ENCODE data around the gene CYP26B1.
"Not testable (repeated sequence)": the region's sequence is repeated elsewhere in the genome, so short reads cannot be mapped to it uniquely, and the experiment has no call there.

CYP26B1 gene

DNA sequence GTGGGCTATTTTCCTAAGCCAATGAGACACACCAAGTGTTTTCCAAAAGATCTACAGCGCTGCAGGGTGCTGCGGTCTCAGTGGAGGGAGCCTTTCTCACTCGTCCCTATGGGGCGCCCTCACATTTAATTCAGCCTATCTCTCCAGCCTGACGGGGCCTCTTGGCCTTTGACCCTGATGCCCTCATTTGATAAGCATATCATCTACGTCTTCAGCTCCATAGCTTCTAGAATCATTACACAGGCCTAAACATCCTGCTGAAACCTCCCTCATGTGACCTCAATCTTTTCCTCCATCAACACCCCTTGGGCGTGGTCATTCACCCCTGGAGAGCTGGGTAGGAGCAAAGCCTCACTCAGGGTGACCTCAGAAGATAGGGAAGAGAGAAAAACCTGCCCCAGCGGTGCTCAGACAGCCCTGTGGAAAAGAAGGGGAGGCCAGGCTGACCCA is 57.4 kb downstream of the CYP26B1 start:
- Histone ChIP-seq H3K4me3 (ENCODE audit: low read length) (no peak overlapping the region), H3K9me3 (ENCODE audit: control insufficient read depth, low read length) (no peaks in the 10 kb centered on the region), H3K27me3 (ENCODE audit: control insufficient read depth, insufficient read depth, low read length) (no peaks in the 10 kb centered on the region), H3K4me1 (ENCODE audit: control insufficient read depth, insufficient read depth, low read length) (peaks cover 3% of the 10 kb centered on the region), H3K36me3 (ENCODE audit: control insufficient read depth, insufficient read depth, low read length) (no peaks in the 10 kb centered on the region), H3K9ac (ENCODE audit: low read length) (no peak overlapping the region)

DNA sequence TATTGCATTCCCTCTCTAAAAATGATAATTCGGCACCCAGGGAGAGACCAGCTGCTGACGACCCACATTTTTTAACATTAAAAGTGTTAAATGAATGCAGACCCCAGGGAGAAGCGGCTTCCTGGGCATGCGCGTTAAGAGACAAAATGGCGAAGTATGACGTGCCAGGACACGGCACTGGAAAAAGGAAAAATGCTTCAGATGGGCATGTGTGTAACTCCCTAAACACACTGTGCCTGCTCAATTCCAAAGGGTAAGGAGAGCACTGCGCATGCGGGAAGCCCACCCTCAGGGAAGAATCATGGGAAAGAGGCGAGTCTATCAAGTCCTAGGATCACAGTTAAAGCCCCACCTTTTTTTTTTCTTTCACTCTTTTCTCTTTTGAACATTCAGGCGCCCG is 58.1 kb downstream of the CYP26B1 start:
- Histone ChIP-seq H3K4me1 (ENCODE audit: control insufficient read depth, insufficient read depth, low read length) (peaks cover 3% of the 10 kb centered on the region), H3K4me3 (ENCODE audit: low read length) (no peak overlapping the region), H3K9ac (ENCODE audit: low read length) (no peak overlapping the region)

DNA sequence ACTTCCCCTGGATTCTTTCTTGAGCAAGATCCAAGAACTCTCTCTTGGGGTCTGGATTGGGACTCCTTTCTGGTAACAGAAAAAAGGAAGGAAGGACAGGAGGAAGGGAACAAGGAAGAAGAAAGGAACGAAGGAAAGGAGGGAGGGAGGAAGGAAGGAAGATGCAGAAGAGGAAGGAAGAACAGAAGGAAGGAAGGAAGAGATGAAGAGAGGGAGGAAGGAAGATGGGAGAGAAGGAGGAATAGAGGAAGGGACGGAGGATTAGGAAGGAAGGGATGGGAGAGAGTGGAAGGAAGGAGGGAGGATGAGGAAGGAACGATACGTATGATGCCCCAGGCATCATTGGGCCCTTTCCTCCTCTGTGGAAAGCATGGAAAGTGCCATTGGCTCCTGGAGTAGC is 58.6 kb downstream of the CYP26B1 start:
- Histone ChIP-seq H3K9me3 (ENCODE audit: control insufficient read depth, low read length) (no peaks in the 10 kb centered on the region), H3K36me3 (ENCODE audit: control insufficient read depth, insufficient read depth, low read length) (no peaks in the 10 kb centered on the region), H3K27me3 (ENCODE audit: control insufficient read depth, insufficient read depth, low read length) (no peaks in the 10 kb centered on the region), H3K9ac (ENCODE audit: low read length) (no peak overlapping the region), H3K4me1 (ENCODE audit: control insufficient read depth, insufficient read depth, low read length) (peaks cover 3% of the 10 kb centered on the region), H3K4me3 (ENCODE audit: low read length) (no peak overlapping the region)

More for the DNA sequence above, 58.1 kb downstream of the CYP26B1 start:
- H3K27me3 ChIP-seq (ENCODE audit: control insufficient read depth, insufficient read depth, low read length), result no peaks in the 10 kb centered on the region
- H3K36me3 ChIP-seq (ENCODE audit: control insufficient read depth, insufficient read depth, low read length), result no peaks in the 10 kb centered on the region
- no peaks in the 10 kb centered on the region for H3K9me3 ChIP-seq (ENCODE audit: control insufficient read depth, low read length)

DNA sequence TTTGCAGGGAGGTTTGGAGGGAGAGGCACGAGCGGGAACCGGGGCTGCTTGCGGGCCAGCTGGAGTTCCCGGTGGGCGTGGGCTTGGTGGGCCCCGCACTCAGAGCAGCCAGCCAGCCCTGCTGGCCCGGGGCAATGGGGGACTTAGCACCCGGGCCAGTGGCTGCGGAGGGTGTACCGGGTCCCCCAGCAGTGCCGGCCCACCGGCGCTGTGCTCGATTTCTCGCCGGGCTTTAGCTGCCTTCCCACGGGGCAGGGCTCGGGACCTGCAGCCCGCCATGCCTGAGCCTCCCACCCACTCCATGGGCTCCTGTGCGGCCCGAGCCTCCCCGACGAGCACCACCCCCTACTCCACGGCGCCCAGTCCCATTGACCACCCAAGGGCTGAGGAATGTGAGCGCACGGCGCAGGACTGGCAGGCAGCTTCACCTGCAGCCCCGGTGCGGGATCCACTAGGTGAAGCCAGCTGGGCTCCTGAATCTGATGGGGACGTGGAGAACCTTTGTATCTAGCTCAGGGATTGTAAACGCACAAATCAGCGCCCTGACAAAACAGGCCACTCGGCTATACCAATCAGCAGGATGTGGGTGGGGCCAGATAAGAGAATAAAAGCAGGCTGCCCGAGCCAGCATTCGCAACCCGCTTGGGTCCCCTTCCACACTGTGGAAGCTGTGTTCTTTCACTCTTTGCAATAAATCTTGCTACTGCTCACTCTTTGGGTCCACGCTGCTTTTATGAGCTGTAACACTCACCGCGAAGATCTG is 60.6 kb downstream of the CYP26B1 start:
- H3K9me3 ChIP-seq (ENCODE audit: control insufficient read depth, low read length); H3K9ac ChIP-seq (ENCODE audit: low read length); H3K36me3 ChIP-seq (ENCODE audit: control insufficient read depth, insufficient read depth, low read length); H3K4me3 ChIP-seq (ENCODE audit: low read length); H3K27me3 ChIP-seq (ENCODE audit: control insufficient read depth, insufficient read depth, low read length); H3K4me1 ChIP-seq (ENCODE audit: control insufficient read depth, insufficient read depth, low read length): not testable (repeated sequence)

DNA sequence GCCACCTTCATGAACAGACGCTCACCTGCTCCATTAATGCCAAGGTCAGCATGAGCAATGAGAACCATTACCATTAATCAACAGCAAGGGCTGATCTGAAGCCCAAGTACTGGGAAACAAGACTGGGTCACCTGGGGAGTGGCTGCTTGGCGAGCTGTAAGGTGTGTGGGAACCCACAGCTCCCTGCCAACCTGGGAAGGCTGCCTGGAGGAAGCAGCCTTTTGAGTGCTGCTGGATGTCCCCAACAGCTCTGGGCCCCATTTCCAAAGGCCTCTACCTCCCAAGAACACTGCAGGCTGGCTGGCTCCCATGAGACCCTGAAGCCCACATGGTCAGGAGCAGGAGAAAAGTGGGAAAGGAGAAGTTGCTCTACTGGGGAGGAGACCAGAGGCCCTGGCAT is 62.1 kb downstream of the CYP26B1 start:
- Histone ChIP-seq H3K36me3 (ENCODE audit: control insufficient read depth, insufficient read depth, low read length) (no peaks in the 10 kb centered on the region), H3K27me3 (ENCODE audit: control insufficient read depth, insufficient read depth, low read length) (no peaks in the 10 kb centered on the region), H3K4me1 (ENCODE audit: control insufficient read depth, insufficient read depth, low read length) (no peaks in the 10 kb centered on the region), H3K9ac (ENCODE audit: low read length) (no peak overlapping the region), H3K4me3 (ENCODE audit: low read length) (no peak overlapping the region), H3K9me3 (ENCODE audit: control insufficient read depth, low read length) (no peaks in the 10 kb centered on the region)

DNA sequence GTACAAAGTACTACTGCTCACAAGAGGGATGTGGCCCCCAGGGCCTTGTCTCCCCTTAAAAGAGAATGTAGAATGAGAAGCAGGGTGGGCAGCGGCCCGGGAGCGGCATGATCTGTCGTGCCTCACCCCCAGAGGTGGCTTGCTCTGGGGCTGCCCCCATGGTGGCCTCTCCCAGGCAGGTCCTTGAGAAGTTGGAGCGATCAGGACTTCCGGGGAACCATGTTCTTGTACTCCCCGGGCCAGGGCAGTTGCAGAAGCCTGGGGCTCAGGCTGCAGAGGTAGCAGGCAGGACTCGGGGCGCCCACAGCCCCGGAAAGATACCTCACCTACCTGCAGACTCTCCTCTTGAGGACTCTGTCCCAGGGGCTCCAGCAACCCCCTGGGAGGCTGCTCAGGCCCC is 62.6 kb downstream of the CYP26B1 start:
- H3K4me3 ChIP-seq (ENCODE audit: low read length), result no peak overlapping the region
- no peaks in the 10 kb centered on the region for H3K4me1 ChIP-seq (ENCODE audit: control insufficient read depth, insufficient read depth, low read length)
- no peaks in the 10 kb centered on the region for H3K9me3 ChIP-seq (ENCODE audit: control insufficient read depth, low read length)
- no peaks in the 10 kb centered on the region for H3K36me3 ChIP-seq (ENCODE audit: control insufficient read depth, insufficient read depth, low read length)
- no peaks in the 10 kb centered on the region for H3K27me3 ChIP-seq (ENCODE audit: control insufficient read depth, insufficient read depth, low read length)
- no peak overlapping the region for H3K9ac ChIP-seq (ENCODE audit: low read length)

DNA sequence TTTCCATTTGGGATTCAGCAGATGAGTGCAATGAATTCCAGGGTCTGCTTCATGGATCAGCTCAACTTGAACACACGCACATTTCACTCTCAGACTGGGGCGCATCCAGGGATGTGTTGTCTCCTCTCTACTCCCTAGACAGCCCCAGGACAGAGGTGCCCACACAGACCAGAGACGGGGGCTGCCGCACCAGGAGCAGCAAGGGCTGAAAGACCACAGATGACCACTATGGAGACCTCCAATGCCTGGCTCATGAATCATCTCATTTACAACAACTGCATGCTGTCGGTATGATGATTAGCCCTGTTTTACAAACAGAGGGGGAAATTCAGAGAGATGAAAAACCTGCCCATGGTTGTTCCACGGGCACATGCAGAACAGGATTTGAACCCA is 63.1 kb downstream of the CYP26B1 start:
- H3K9me3 ChIP-seq (ENCODE audit: control insufficient read depth, low read length), result no peaks in the 10 kb centered on the region
- H3K4me3 ChIP-seq (ENCODE audit: low read length), result no peak overlapping the region
- no peaks in the 10 kb centered on the region for H3K27me3 ChIP-seq (ENCODE audit: control insufficient read depth, insufficient read depth, low read length)
- no peaks in the 10 kb centered on the region for H3K36me3 ChIP-seq (ENCODE audit: control insufficient read depth, insufficient read depth, low read length)
- H3K4me1 ChIP-seq (ENCODE audit: control insufficient read depth, insufficient read depth, low read length), result no peaks in the 10 kb centered on the region
- H3K9ac ChIP-seq (ENCODE audit: low read length), result no peak overlapping the region

DNA sequence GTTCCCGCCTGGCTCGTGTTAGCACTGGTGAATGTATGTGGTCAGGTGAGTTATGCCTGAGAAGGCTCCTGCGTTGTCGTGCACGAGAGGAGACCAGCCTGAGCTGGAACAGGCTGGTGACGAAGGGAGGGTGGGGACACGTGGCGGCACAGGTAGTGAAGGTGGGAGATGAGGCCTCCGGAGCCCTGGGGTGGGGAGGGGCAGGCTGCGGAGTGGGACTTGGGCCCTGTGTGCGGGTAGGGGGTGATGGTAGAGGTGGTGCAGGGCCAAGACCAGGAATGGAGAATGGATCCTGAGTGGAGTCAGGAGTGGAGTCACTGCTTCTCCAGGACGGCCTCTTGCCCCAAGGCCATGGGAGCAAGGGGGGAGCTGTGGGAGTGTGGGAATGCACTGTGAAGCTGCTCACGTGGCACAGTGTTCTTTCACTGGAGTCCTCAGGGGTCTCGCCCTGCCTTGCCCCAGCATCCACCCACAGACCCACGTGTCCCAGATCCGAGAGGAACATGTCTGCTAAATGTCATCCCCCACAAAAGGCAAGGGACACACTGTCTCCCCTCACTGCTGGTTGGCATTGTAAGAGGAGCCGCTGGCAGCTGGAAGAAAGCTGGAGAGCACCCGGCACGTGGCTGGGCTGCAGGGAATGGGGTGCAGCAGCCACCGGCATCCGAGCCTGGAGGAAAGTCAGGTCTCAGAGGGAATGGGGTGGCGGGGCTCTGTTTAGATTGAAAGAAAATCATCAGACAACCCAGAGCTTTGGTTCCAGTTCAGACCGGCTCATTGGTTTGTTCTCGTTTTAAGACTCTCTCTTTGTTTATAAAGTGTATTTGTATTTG is 63.7 kb downstream of the CYP26B1 start:
- Histone ChIP-seq H3K4me3 (ENCODE audit: low read length) (no peak overlapping the region), H3K9me3 (ENCODE audit: control insufficient read depth, low read length) (no peaks in the 10 kb centered on the region), H3K27me3 (ENCODE audit: control insufficient read depth, insufficient read depth, low read length) (no peaks in the 10 kb centered on the region), H3K4me1 (ENCODE audit: control insufficient read depth, insufficient read depth, low read length) (no peaks in the 10 kb centered on the region), H3K36me3 (ENCODE audit: control insufficient read depth, insufficient read depth, low read length) (no peaks in the 10 kb centered on the region), H3K9ac (ENCODE audit: low read length) (no peak overlapping the region)

DNA sequence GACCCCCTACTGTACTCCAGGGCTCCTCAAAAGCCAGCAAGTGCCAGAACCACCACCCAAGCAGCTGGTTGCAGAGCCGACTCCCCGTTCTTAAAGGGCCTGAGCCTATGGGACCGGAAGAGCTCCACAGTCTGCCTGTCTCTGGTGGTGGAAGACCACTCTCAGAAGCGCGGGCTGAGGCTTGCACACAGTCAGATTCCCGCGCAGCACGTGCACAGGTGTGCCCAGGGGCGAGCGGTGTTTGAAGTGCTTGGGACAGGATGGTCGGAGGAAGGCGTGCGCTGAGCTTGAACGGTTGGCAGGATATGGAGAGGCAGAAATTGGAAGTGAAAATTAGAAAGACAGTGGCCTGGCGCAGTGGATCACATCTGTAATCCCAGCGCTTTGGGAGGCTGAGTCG is 64.8 kb downstream of the CYP26B1 start:
- no peaks in the 10 kb centered on the region for H3K9me3 ChIP-seq (ENCODE audit: control insufficient read depth, low read length)
- H3K36me3 ChIP-seq (ENCODE audit: control insufficient read depth, insufficient read depth, low read length), result no peaks in the 10 kb centered on the region
- H3K4me1 ChIP-seq (ENCODE audit: control insufficient read depth, insufficient read depth, low read length), result no peaks in the 10 kb centered on the region
- H3K9ac ChIP-seq (ENCODE audit: low read length), result no peak overlapping the region
- H3K4me3 ChIP-seq (ENCODE audit: low read length), result no peak overlapping the region
- no peaks in the 10 kb centered on the region for H3K27me3 ChIP-seq (ENCODE audit: control insufficient read depth, insufficient read depth, low read length)

DNA sequence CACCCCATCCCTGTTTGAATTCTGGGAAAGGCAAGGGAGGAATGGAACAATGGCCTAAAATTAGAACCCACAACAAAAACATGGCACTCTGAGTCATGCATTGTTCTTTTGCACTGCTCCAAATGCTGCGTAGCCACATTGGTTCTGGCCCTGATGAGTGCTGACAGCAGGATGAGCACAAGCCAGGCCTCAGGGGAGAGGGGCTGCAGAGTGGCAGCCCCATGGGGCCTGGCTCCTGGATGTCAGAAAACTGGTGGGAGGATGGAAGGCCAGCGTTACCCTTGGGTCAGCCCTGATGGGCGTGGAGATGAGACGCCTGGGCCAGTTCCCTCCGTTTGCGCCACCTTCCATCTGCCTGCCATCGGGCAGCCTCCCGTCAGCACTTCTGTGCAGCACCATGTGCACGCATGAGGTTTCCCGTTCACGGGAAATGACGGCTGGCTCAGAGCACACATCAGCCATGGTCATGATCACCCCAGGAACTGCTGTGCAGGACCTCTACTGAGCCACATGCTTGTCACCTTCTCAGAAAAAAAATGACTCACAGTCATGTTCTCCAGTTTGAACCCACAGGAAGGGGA is 65.6 kb downstream of the CYP26B1 start:
- Histone ChIP-seq H3K36me3 (ENCODE audit: control insufficient read depth, insufficient read depth, low read length) (no peaks in the 10 kb centered on the region), H3K4me3 (ENCODE audit: low read length) (no peak overlapping the region), H3K4me1 (ENCODE audit: control insufficient read depth, insufficient read depth, low read length) (no peaks in the 10 kb centered on the region), H3K9me3 (ENCODE audit: control insufficient read depth, low read length) (no peaks in the 10 kb centered on the region), H3K27me3 (ENCODE audit: control insufficient read depth, insufficient read depth, low read length) (no peaks in the 10 kb centered on the region), H3K9ac (ENCODE audit: low read length) (no peak overlapping the region)

DNA sequence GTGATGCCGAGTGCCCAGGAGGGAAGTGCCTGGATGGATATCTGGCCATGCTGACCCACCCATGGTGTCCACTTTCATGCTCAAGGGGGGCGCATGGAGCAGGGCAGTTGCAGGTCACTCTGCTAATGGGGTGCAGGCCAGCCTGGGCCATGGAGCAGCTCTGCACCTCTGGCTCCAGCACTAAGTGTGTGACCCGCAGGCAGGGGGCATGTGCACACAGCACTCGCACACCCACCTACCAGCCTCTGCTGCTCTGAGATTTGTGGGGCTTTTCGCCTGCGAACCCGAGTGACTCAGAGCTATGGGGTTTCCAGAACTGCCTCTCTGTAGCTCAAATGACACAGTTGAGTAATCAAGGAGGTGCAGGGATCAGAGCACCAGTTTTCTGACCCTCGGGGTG is 66.2 kb downstream of the CYP26B1 start:
- Histone ChIP-seq H3K9me3 (ENCODE audit: control insufficient read depth, low read length) (no peaks in the 10 kb centered on the region), H3K27me3 (ENCODE audit: control insufficient read depth, insufficient read depth, low read length) (no peaks in the 10 kb centered on the region), H3K4me1 (ENCODE audit: control insufficient read depth, insufficient read depth, low read length) (no peaks in the 10 kb centered on the region), H3K36me3 (ENCODE audit: control insufficient read depth, insufficient read depth, low read length) (no peaks in the 10 kb centered on the region), H3K9ac (ENCODE audit: low read length) (no peak overlapping the region), H3K4me3 (ENCODE audit: low read length) (no peak overlapping the region)
